Measurements from ENCODE around the gene CLCN4.

Gene CLCN4

GRCh38 chrX:10133980-10134676 is 22.6 kb upstream of the CLCN4 start:
- DNase-seq: no peak

GRCh38 chrX:10134921-10135320 is 21.9 kb upstream of the CLCN4 start:
- DNase-seq: no peak

GRCh38 chrX:10135561-10136399 is 21.0 kb upstream of the CLCN4 start:
- DNase-seq: no peak

GRCh38 chrX:10138726-10139125 is 18.0 kb upstream of the CLCN4 start:
- no peak for DNase-seq

GRCh38 chrX:10140264-10140663 is 16.5 kb upstream of the CLCN4 start:
- DNase-seq: no peak

GRCh38 chrX:10142041-10142599 is 14.7 kb upstream of the CLCN4 start:
- DNase-seq: no peak

GRCh38 chrX:10143071-10143983 is 13.4 kb upstream of the CLCN4 start:
- DNase-seq: no peak

GRCh38 chrX:10146346-10146745 is 10.4 kb upstream of the CLCN4 start:
- DNase-seq: no peak

GRCh38 chrX:10152086-10152485 is 4.7 kb upstream of the CLCN4 start:
- DNase-seq: no peak

- no peak for DNase-seq
Observed at GRCh38 chrX:10155137-10155536, 1.6 kb upstream of the CLCN4 start.

GRCh38 chrX:10157032-10157341 is 212 bp downstream of the CLCN4 start:
- no peak for DNase-seq

GRCh38 chrX:10157543-10157942 is 768 bp downstream of the CLCN4 start:
- no peak for DNase-seq

GRCh38 chrX:10158279-10159144 is 1.7 kb downstream of the CLCN4 start:
- no peak for DNase-seq

GRCh38 chrX:10159145-10159468 is 2.3 kb downstream of the CLCN4 start:
- no peak for DNase-seq

- DNase-seq: no peak
Observed at GRCh38 chrX:10160211-10160610, 3.4 kb downstream of the CLCN4 start.

- DNase-seq: no peak
Observed at GRCh38 chrX:10163031-10163430, 6.3 kb downstream of the CLCN4 start.

- no peak for DNase-seq
Observed at GRCh38 chrX:10164879-10165278, 8.1 kb downstream of the CLCN4 start.

- no peak for DNase-seq
Observed at GRCh38 chrX:10165580-10166247, 8.9 kb downstream of the CLCN4 start.

- DNase-seq: no peak
Observed at GRCh38 chrX:10166248-10166716, 9.5 kb downstream of the CLCN4 start.

- DNase-seq: no peak
Observed at GRCh38 chrX:10166731-10167151, 10.0 kb downstream of the CLCN4 start.

- no peak for DNase-seq
Observed at GRCh38 chrX:10167573-10167972, 10.8 kb downstream of the CLCN4 start.

GRCh38 chrX:10168226-10168625 is 11.5 kb downstream of the CLCN4 start:
- DNase-seq: no peak
